Fibroblast of pulmonary artery (primary cell): ENCODE measurements around the gene ATG4A.

Experiments
- DNase-seq: peaks from one replicate; pipeline ENCODE4 v3.0.0-alpha.2; 2010; ENCODE audit warnings: low read depth
- H3K4me3 ChIP-seq: replicated peaks from 2 replicates; pipeline ENCODE4 v1.5.1; 2011; ENCODE audit warnings: low read depth, mild to moderate bottlenecking, control low read depth, low read length, moderate library complexity
- TF ChIP-seq, protein P1 (sequence below): IDR thresholded peaks from 2 replicates; pipeline ENCODE4 v1.5.1; 2011; ENCODE audit warnings: mild to moderate bottlenecking, control low read depth, low read length, inconsistent platforms; ENCODE audit errors: missing control alignments

Gene ATG4A

GRCh38 chrX:108091264-108091877 is at the start of gene ATG4A, which contains the start of gene PSMD10:
Gene ATG4A (plus strand): TSS chrX:108091778. CDS start chrX:108091827, 49 bp downstream.
Gene PSMD10 (minus strand): TSS chrX:108091542. CDS start chrX:108091520, 22 bp downstream.
- TF ChIP-seq, protein P1, sequence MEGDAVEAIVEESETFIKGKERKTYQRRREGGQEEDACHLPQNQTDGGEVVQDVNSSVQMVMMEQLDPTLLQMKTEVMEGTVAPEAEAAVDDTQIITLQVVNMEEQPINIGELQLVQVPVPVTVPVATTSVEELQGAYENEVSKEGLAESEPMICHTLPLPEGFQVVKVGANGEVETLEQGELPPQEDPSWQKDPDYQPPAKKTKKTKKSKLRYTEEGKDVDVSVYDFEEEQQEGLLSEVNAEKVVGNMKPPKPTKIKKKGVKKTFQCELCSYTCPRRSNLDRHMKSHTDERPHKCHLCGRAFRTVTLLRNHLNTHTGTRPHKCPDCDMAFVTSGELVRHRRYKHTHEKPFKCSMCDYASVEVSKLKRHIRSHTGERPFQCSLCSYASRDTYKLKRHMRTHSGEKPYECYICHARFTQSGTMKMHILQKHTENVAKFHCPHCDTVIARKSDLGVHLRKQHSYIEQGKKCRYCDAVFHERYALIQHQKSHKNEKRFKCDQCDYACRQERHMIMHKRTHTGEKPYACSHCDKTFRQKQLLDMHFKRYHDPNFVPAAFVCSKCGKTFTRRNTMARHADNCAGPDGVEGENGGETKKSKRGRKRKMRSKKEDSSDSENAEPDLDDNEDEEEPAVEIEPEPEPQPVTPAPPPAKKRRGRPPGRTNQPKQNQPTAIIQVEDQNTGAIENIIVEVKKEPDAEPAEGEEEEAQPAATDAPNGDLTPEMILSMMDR, result no peak
- DNase-seq, result peak; percentile 96
- peak within 1 kb of the TSS; percentile 79 for H3K4me3 ChIP-seq

- no peak for DNase-seq
- no peak within 1 kb of the TSS for H3K4me3 ChIP-seq
Observed at GRCh38 chrX:108044554-108045256, 46.9 kb upstream of the ATG4A start, which contains the start of gene VSIG1. Gene VSIG1 (plus strand): TSS chrX:108045065. CDS start chrX:108045131, 66 bp downstream.

DNA sequence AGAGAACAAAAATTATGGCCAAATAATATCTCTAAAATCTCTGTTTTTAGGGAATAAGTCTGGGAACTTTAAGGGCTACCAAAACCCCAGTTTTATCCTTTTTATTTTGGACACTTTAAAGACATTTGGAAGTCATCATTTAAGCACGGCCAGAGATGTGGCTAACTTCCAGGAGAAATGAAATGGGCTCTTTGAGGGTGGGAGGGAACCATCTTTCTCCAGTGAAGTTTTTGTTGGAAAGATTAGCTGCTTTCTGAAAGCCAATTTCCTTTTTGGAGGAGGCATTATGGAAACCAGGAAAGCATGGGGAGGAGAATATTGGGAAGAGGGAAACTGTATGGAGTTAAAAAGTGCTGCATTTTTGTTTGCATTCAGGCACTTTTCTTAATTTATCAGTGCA is 41.9 kb upstream of the ATG4A start:
- no peak for DNase-seq
- TF ChIP-seq, protein P1, result no peak
- H3K4me3 ChIP-seq, result no peak overlapping the region

More at GRCh38 chrX:108044554-108045256, 46.9 kb upstream of the ATG4A start, which contains the start of gene VSIG1:
- TF ChIP-seq, protein P1, result no peak

GRCh38 chrX:108053218-108053617 is 38.4 kb upstream of the ATG4A start:
- DNase-seq, result no peak
- TF ChIP-seq, protein P1, result no peak
- no peak overlapping the region for H3K4me3 ChIP-seq

- TF ChIP-seq, protein P1, result no peak
- H3K4me3 ChIP-seq, result no peak overlapping the region
- no peak for DNase-seq
Observed at GRCh38 chrX:108055546-108055945, 36.0 kb upstream of the ATG4A start.

- no peak overlapping the region for H3K4me3 ChIP-seq
- TF ChIP-seq, protein P1, result no peak
- DNase-seq, result no peak
Observed at GRCh38 chrX:108059801-108060200, 31.8 kb upstream of the ATG4A start.

DNA sequence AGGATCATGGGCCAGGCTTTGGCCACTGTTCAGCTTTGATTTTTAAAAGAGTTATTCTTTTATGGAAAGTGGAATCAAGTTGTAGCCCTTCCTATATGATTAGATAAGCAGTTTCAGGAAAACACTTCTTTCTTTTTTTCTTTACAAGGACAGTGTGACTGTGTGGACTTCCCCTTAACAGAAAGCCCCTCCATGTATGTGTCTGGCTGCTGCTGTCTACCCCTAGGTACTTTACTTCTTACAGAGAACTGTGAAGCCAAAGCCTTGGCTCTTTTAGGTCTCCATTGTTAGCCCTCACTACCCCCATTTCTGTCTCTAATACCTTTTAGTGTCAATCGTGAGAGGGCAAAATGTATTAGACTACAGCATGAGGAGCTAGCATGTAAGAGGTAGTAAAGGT is 27.6 kb upstream of the ATG4A start:
- DNase-seq, result no peak
- TF ChIP-seq, protein P1, result no peak
- H3K4me3 ChIP-seq, result no peak overlapping the region
